Tibial nerve (tissue), 4 donors: Measurements from ENCODE around the gene HRH3. TPM values are rescaled to one million over a fixed set of nuclear protein-coding genes. Genes with fewer than 3 reads are reported as not detected.

Experiments used
- DNase-seq, 2 donors: peaks; one replicate each; pipeline ENCODE4 v3.0.0-alpha.2; 2019; ENCODE audit warnings: low spot score in 2 of 2
- H3K27ac ChIP-seq, 4 donors: fragments of 200-600 bp; sonication (generic) in 3 of 4; one replicate each; pipeline ENCODE4 v1.5.1; 2017 to 2019; ENCODE audit warnings: mild to moderate bottlenecking in 1 of 4
- H3K27me3 ChIP-seq, 2 donors: fragments of 200-600 bp; sonication (generic) in 1 of 2; one replicate each; pipeline versions ENCODE4 v1.5.1 to v1.6.0; 2017 to 2019
- H3K36me3 ChIP-seq, 3 donors: fragments of 200-600 bp; sonication (generic); one replicate each; pipeline ENCODE4 v1.5.1; 2018 to 2019
- H3K4me1 ChIP-seq, 4 donors: fragments of 200-600 bp; sonication (generic) in 3 of 4; one replicate each; pipeline ENCODE4 v1.5.1; 2017 to 2019
- H3K4me3 ChIP-seq, 4 donors: fragments of 200-600 bp; sonication (generic) in 3 of 4; one replicate each; pipeline ENCODE4 v1.5.1; 2017 to 2019; ENCODE audit warnings: mild to moderate bottlenecking in 1 of 4, moderate library complexity in 1 of 4
- H3K9me3 ChIP-seq, 4 donors: fragments of 200-600 bp; sonication (generic) in 3 of 4; one replicate each; pipeline ENCODE4 v1.5.1; 2017 to 2019
- EP300 ChIP-seq, 2 donors: sonication (generic); formaldehyde crosslinking; IDR thresholded peaks; one replicate each; pipeline ENCODE4 v1.6.1; 2017; ENCODE audit warnings: antibody characterized with exemption in 2 of 2, mild to moderate bottlenecking in 1 of 2
- POLR2A ChIP-seq, 2 donors: fragments of 450-650 bp; IDR thresholded peaks; one replicate each; pipeline ENCODE4 v1.6.1; 2017; ENCODE audit warnings: antibody characterized with exemption in 2 of 2, mild to moderate bottlenecking in 2 of 2, moderate library complexity in 2 of 2
- WGBS, 2 donors: methylation state at CpG; one replicate each; pipeline ENCODE4 v1.1.5; 2018; 5-methylcytosine and 5-hydroxymethylcytosine counted together
- total RNA-seq, 4 donors: library from RNA; depleted of rRNA; stranded (reverse); fragments of >200 nt; gene quantifications; one replicate each; pipeline ENCODE4 v1.1.0, GENCODE V29; 2016
- TF ChIP-seq, protein P1 (sequence below), 5 experiments: fragments of 200-600 bp in 3 of 5; fragments of 450-650 bp in 2 of 5; sonication (generic) in 3 of 5; IDR thresholded peaks; one replicate each; pipeline ENCODE4 v1.5.1; 2016 to 2019; ENCODE audit warnings: antibody characterized with exemption in 5 of 5, mild to moderate bottlenecking in 3 of 5, moderate library complexity in 2 of 5

Gene HRH3
- total RNA-seq, 4 donors from 2014 or later: not detected

DNA sequence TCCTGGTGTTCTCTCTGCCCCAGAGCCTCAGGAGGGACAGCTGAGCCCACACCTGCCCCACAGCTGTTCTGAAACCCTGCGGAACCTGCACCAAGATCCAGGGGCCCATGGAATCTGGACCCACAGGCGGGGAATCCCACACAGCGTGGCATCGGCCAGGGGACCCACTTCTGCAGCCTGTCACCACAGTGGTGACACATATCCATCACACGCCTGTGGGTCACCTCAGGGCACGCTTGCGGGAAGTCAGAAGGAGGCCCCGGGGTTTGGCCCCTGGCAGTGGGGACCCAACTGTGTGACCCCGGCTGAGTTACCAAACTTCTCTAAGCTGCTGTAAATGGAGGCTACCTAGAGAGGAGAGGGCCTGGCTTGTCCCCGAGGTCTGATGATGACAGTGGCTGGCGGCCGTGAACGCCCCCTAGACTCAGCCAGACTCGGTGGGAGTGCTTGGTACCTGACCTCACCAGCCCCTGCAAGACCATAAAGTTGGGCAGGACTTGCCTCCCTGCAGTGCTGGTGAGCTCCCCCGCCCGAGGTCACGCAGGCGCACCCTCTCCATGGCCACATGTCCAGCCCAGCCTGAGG lies 2.3 kb upstream of the HRH3 start:
- WGBS, 2 donors: 73 to 77% methylated on average over 9 to 11 of the region's 18 CpGs
- H3K4me1 ChIP-seq: peaks cover 0 to 19% (median 4%) of the 10 kb centered on the region in 4 donors

GRCh38 chr20:62220666-62221568 lies 839 bp upstream of the HRH3 start:
- no peak overlapping the region for H3K4me3 ChIP-seq
- H3K27me3 ChIP-seq: peaks cover 0 to 95% of the 10 kb centered on the region in 2 donors
- no peak overlapping the region for H3K27ac ChIP-seq
- no peak for DNase-seq
- no peaks in the 10 kb centered on the region for H3K9me3 ChIP-seq
- TF ChIP-seq EP300 (IDR thresholded peaks at IDR 0.05) (no peak), POLR2A (IDR thresholded peaks at IDR 0.05) (no peak)
- TF ChIP-seq, protein P1, sequence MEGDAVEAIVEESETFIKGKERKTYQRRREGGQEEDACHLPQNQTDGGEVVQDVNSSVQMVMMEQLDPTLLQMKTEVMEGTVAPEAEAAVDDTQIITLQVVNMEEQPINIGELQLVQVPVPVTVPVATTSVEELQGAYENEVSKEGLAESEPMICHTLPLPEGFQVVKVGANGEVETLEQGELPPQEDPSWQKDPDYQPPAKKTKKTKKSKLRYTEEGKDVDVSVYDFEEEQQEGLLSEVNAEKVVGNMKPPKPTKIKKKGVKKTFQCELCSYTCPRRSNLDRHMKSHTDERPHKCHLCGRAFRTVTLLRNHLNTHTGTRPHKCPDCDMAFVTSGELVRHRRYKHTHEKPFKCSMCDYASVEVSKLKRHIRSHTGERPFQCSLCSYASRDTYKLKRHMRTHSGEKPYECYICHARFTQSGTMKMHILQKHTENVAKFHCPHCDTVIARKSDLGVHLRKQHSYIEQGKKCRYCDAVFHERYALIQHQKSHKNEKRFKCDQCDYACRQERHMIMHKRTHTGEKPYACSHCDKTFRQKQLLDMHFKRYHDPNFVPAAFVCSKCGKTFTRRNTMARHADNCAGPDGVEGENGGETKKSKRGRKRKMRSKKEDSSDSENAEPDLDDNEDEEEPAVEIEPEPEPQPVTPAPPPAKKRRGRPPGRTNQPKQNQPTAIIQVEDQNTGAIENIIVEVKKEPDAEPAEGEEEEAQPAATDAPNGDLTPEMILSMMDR (IDR thresholded peaks at IDR 0.05): no peak
- H3K4me1 ChIP-seq: peaks cover 0 to 19% (median 4%) of the 10 kb centered on the region in 4 donors
- 2 to 3% methylated on average over 37 to 46 of the region's 46 CpGs for WGBS, 2 donors
- no peaks in the 10 kb centered on the region for H3K36me3 ChIP-seq

More for the DNA sequence above, 2.3 kb upstream of the HRH3 start:
- no peak overlapping the region for H3K4me3 ChIP-seq
- H3K36me3 ChIP-seq: no peaks in the 10 kb centered on the region
- H3K9me3 ChIP-seq: no peaks in the 10 kb centered on the region
- H3K27me3 ChIP-seq: peaks cover 0 to 95% of the 10 kb centered on the region in 2 donors
- DNase-seq: no peak
- no peak overlapping the region for H3K27ac ChIP-seq
- TF ChIP-seq EP300 (IDR thresholded peaks at IDR 0.05): no peak
- TF ChIP-seq, protein P1 (IDR thresholded peaks at IDR 0.05): no peak
- no peak for TF ChIP-seq POLR2A (IDR thresholded peaks at IDR 0.05)

- Histone ChIP-seq H3K4me1 (peaks cover 0 to 19% (median 4%) of the 10 kb centered on the region in 4 donors), H3K27ac (no peak overlapping the region), H3K36me3 (no peaks in the 10 kb centered on the region), H3K27me3 (peaks cover 0 to 95% of the 10 kb centered on the region in 2 donors), H3K9me3 (no peaks in the 10 kb centered on the region), H3K4me3 (peak overlapping the region in 1 of 4 donors; percentile 48)
- DNase-seq: no peak
- TF ChIP-seq POLR2A (IDR thresholded peaks at IDR 0.05) (no peak), EP300 (IDR thresholded peaks at IDR 0.05) (no peak)
- TF ChIP-seq, protein P1 (IDR thresholded peaks at IDR 0.05): no peak
- WGBS, 2 donors: 2 to 3% methylated on average over 27 to 54 of the region's 84 CpGs
These were observed 732 bp downstream of the HRH3 start for GRCh38 chr20:62219101-62219991.

DNA sequence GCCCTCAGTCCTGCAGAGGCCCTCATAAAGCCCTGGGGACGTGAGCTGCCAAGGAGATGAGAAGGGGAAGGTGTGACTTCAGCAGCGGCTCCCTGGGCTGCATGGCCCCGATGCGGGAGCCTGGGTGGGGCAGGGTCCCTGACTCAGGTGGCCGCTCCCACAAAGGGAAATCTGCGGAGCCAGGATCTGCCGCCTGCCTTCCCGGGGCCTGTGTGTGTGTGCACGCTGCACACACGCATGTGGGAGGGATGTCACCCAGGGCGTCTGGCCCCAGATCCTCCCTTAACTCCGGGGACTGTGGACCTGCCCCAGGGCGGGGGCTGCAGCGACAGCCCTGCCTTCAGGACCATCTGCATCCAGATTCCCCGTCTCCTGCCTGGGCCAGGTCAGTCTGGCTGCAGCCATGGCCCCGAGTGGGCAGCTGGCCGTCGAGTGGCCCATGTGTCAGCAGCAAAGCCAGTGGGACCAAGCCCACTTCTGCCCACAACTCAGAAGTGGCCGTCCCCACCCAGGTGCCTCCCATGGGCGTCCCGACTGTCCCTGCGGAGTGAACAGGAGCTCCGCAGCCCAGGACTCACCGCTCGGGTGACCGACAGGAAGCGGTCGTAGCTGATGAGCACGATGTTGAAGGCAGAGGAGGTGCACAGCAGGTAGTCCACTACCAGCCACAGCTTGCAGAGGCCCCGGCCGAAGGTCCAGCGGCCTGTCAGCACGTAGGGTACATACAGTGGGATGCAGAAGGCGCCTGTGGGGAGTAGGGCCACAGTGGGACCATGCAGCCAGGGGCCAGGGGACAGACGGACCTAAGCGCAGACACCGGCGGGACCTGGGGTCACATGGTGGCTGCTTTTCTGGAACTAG lies 1.9 kb downstream of the HRH3 start:
- no peak overlapping the region for H3K27ac ChIP-seq
- peaks cover 0 to 19% (median 4%) of the 10 kb centered on the region in 4 donors for H3K4me1 ChIP-seq
- H3K36me3 ChIP-seq: no peaks in the 10 kb centered on the region
- no peaks in the 10 kb centered on the region for H3K9me3 ChIP-seq
- H3K27me3 ChIP-seq: peaks cover 0 to 90% of the 10 kb centered on the region in 2 donors
- H3K4me3 ChIP-seq: no peak overlapping the region
- 54 to 56% methylated on average over 25 to 34 of the region's 38 CpGs for WGBS, 2 donors
- TF ChIP-seq EP300 (IDR thresholded peaks at IDR 0.05): no peak
- no peak for TF ChIP-seq POLR2A (IDR thresholded peaks at IDR 0.05)
- TF ChIP-seq, protein P1 (IDR thresholded peaks at IDR 0.05): no peak
- DNase-seq: no peak
